IMR-90 (cell line): ENCODE data around the gene DCTN5. TPM values are rescaled to one million over a fixed set of nuclear protein-coding genes. Genes with fewer than 3 reads are reported as not detected.

Experiments
- ATAC-seq: fragments of 200-7000 bp; cut with Tn5 transposase; 2 replicates; pipeline ENCODE4 v1.9.1; 2020; ENCODE audit warnings: low read depth, mild to moderate bottlenecking, moderate library complexity
- BruUV-seq: library from RNA; stranded (reverse); fragments of 400-500 nt; replicated peaks from 2 replicates; lab custom pipeline; 2021; lab: Mats Ljungman, UMichigan
- CTCF ChIA-PET: fragments of 300-600 bp; formaldehyde crosslinking; extraction: SDS; loops from one replicate; lab custom pipeline; 2021; ENCODE audit warnings: antibody characterized with exemption; lab: Yijun Ruan, JAX
- POLR2A ChIA-PET: fragments of 300-600 bp; sonication (Branson Sonifier 250); formaldehyde crosslinking; loops from one replicate; lab custom pipeline; 2022; ENCODE audit warnings: antibody characterized with exemption; ENCODE audit not compliant: unreplicated experiment; lab: Charles Lee
- DNase-seq: peaks from one replicate; pipeline ENCODE4 v3.0.0; 2013
- H2AFZ ChIP-seq: replicated peaks from 2 replicates; pipeline ENCODE3; 2013; ENCODE audit warnings: low read length, mild to moderate bottlenecking; ENCODE audit not compliant: poor library complexity
- H2AK5ac ChIP-seq: 2 replicates; pipeline ENCODE4 v1.6.1; 2013; ENCODE audit warnings: low read depth, low read length, inconsistent platforms
- H2AK9ac ChIP-seq: replicated peaks from 2 replicates; pipeline ENCODE3; 2013; ENCODE audit warnings: mild to moderate bottlenecking, low read depth, low read length, moderate library complexity; ENCODE audit not compliant: poor library complexity
- H2BK120ac ChIP-seq: 2 replicates; pipeline ENCODE4 v1.6.1; 2013; ENCODE audit warnings: low read depth, low read length, inconsistent platforms
- H2BK15ac ChIP-seq: 3 replicates; pipeline ENCODE4 v1.6.1; 2013; ENCODE audit warnings: low read depth, low read length, inconsistent platforms
- H2BK20ac ChIP-seq: 2 replicates; pipeline ENCODE4 v1.6.1; 2013; ENCODE audit warnings: low read depth, mild to moderate bottlenecking, inconsistent platforms, low read length, moderate library complexity
- H2BK5ac ChIP-seq: 2 replicates; pipeline ENCODE4 v1.6.1; 2013; ENCODE audit warnings: mild to moderate bottlenecking, low read depth, low read length, inconsistent platforms; ENCODE audit not compliant: poor library complexity, severe bottlenecking
- H3K14ac ChIP-seq: replicated peaks from 2 replicates; pipeline ENCODE4 v1.6.1; 2013; ENCODE audit warnings: low read depth, low read length, inconsistent platforms
- H3K18ac ChIP-seq: 2 replicates; pipeline ENCODE4 v1.6.1; 2013; ENCODE audit warnings: low read depth, low read length, control low read depth
- H3K23ac ChIP-seq: 2 replicates; pipeline ENCODE4 v1.6.1; 2013; ENCODE audit warnings: low read depth, low read length, inconsistent platforms
- H3K27ac ChIP-seq: 2 replicates; pipeline ENCODE4 v1.5.1; 2013; ENCODE audit warnings: mild to moderate bottlenecking, control low read depth, low read length; ENCODE audit not compliant: insufficient read depth
- H3K27me3 ChIP-seq: 2 replicates; pipeline ENCODE4 v1.6.1; 2013; ENCODE audit warnings: low read length; ENCODE audit not compliant: control insufficient read depth, insufficient read depth
- H3K36me3 ChIP-seq: 2 replicates; pipeline ENCODE4 v1.6.1; 2013; ENCODE audit warnings: low read length, mixed read lengths; ENCODE audit not compliant: control insufficient read depth, insufficient read depth
- H3K4ac ChIP-seq: 2 replicates; pipeline ENCODE4 v1.6.1; 2013; ENCODE audit warnings: low read depth, low read length, inconsistent platforms
- H3K4me1 ChIP-seq: 2 replicates; pipeline ENCODE4 v1.6.1; 2013; ENCODE audit warnings: low read length, mixed read lengths; ENCODE audit not compliant: control insufficient read depth, insufficient read depth
- H3K4me2 ChIP-seq: 2 replicates; pipeline ENCODE4 v1.6.1; 2013; ENCODE audit warnings: low read depth, mild to moderate bottlenecking, control low read depth, low read length, moderate library complexity
- H3K4me3 ChIP-seq: 2 replicates; pipeline ENCODE4 v1.5.1; 2013; ENCODE audit warnings: low read depth, mild to moderate bottlenecking, control low read depth, low read length, moderate library complexity; ENCODE audit not compliant: insufficient read depth
- H3K56ac ChIP-seq: 2 replicates; pipeline ENCODE4 v1.6.1; 2013; ENCODE audit warnings: low read length, inconsistent platforms; ENCODE audit not compliant: insufficient read depth; ENCODE audit errors: extremely low read depth
- H3K79me1 ChIP-seq, 2 experiments: 2 replicates each; pipeline ENCODE4 v1.6.1; 2013; ENCODE audit warnings: low read length in 2 of 2, inconsistent platforms in 1 of 2, low read depth in 1 of 2
- H3K9ac ChIP-seq: 2 replicates; pipeline ENCODE4 v1.6.1; 2013; ENCODE audit warnings: low read depth, low read length, control low read depth
- H3K9me1 ChIP-seq: 2 replicates; pipeline ENCODE4 v1.6.1; 2013; ENCODE audit warnings: low read length, inconsistent platforms; ENCODE audit not compliant: insufficient read depth
- H3K9me3 ChIP-seq: 2 replicates; pipeline ENCODE4 v1.6.1; 2013; ENCODE audit warnings: low read length; ENCODE audit not compliant: control insufficient read depth, insufficient read depth
- H4K20me1 ChIP-seq: 2 replicates; pipeline ENCODE4 v1.6.1; 2013; ENCODE audit warnings: low read length, inconsistent platforms; ENCODE audit not compliant: insufficient read depth
- H4K5ac ChIP-seq: 2 replicates; pipeline ENCODE4 v1.6.1; 2013; ENCODE audit warnings: mild to moderate bottlenecking, low read depth, low read length, control low read depth
- H4K8ac ChIP-seq, 2 experiments: 2 replicates each; pipeline ENCODE4 v1.6.1; 2013; ENCODE audit warnings: low read depth in 2 of 2, low read length in 2 of 2, control low read depth in 1 of 2, inconsistent platforms in 1 of 2
- H4K91ac ChIP-seq: 2 replicates; pipeline ENCODE4 v1.6.1; 2013; ENCODE audit warnings: low read depth, low read length, inconsistent platforms; ENCODE audit not compliant: insufficient read depth
- BHLHE40 ChIP-seq: fragments of 150-350 bp; IDR thresholded peaks from 2 replicates; pipeline ENCODE4 v1.6.1; 2016; ENCODE audit warnings: mild to moderate bottlenecking, low read depth, low read length
- CEBPB ChIP-seq: IDR thresholded peaks from 2 replicates; pipeline ENCODE4 v1.6.1; 2012; ENCODE audit warnings: low read depth, low read length, improper control_type of control experiment
- CHD1 ChIP-seq: IDR thresholded peaks from 2 replicates; pipeline ENCODE4 v1.6.1; 2012; ENCODE audit warnings: low read depth, low read length, improper control_type of control experiment
- FOS ChIP-seq: fragments of 150-350 bp; IDR thresholded peaks from 2 replicates; pipeline ENCODE4 v1.6.1; 2016; ENCODE audit warnings: low read depth, low read length
- MAFK ChIP-seq: IDR thresholded peaks from 2 replicates; pipeline ENCODE4 v1.6.1; 2012; ENCODE audit warnings: low read depth, low read length, improper control_type of control experiment
- MAZ ChIP-seq: IDR thresholded peaks from 2 replicates; pipeline ENCODE4 v1.6.1; 2012; ENCODE audit warnings: low read depth, mild to moderate bottlenecking, low read length, improper control_type of control experiment, moderate library complexity, borderline replicate concordance
- MXI1 ChIP-seq: IDR thresholded peaks from 2 replicates; pipeline ENCODE4 v1.6.1; 2012; ENCODE audit warnings: low read depth, mild to moderate bottlenecking, low read length, moderate library complexity, borderline replicate concordance
- NFE2L2 ChIP-seq: fragments of 150-350 bp; IDR thresholded peaks from 2 replicates; pipeline ENCODE4 v1.6.1; 2016; ENCODE audit warnings: low read depth, mild to moderate bottlenecking, low read length
- POLR2A ChIP-seq: IDR thresholded peaks from 2 replicates; pipeline ENCODE4 v1.6.1; 2012; ENCODE audit warnings: mild to moderate bottlenecking, low read depth, low read length
- RAD21 ChIP-seq: IDR thresholded peaks from 2 replicates; pipeline ENCODE4 v1.6.1; 2012; ENCODE audit warnings: low read length, improper control_type of control experiment
- RCOR1 ChIP-seq: IDR thresholded peaks from 2 replicates; pipeline ENCODE4 v1.6.1; 2012; ENCODE audit warnings: mild to moderate bottlenecking, low read length, improper control_type of control experiment; ENCODE audit not compliant: insufficient replicate concordance
- RFX5 ChIP-seq: IDR thresholded peaks from 2 replicates; pipeline ENCODE4 v1.8.0; 2012; ENCODE audit warnings: low read depth, mild to moderate bottlenecking, low read length, moderate library complexity
- SMC3 ChIP-seq: fragments of 150-350 bp; IDR thresholded peaks from 2 replicates; pipeline ENCODE4 v1.6.1; 2016; ENCODE audit warnings: low read depth, mild to moderate bottlenecking, antibody characterized with exemption, low read length, moderate library complexity
- USF2 ChIP-seq: fragments of 150-350 bp; IDR thresholded peaks from 2 replicates; pipeline ENCODE4 v1.6.1; 2017; ENCODE audit warnings: mild to moderate bottlenecking, antibody characterized with exemption, low read length, low read depth
- dilution Hi-C: fragments of 300-500 bp; cut with HindIII; formaldehyde crosslinking; loops from one replicate; pipeline ENCODE4 v1.14.3; 2018; ENCODE audit warnings: low sequenced_read_pairs; ENCODE audit not compliant: unreplicated experiment
- in situ Hi-C: fragments of 300-500 bp; cut with MboI; formaldehyde crosslinking; loops from 3 replicates; pipeline ENCODE4 v1.14.3; 2019; ENCODE audit warnings: low sequenced_read_pairs, inconsistent platforms, mixed read lengths
- intact Hi-C: fragments of 100-400 bp; cut with micrococcal nuclease; formaldehyde crosslinking; loops from 2 replicates; pipeline ENCODE4 v1.10.0; 2022
- polyA plus RNA-seq, 3 experiments: library from polyadenylated mRNA; depleted of rRNA; stranded (reverse); fragments of >200 nt; gene quantifications; 2 replicates each; pipeline ENCODE4 v1.2.3, GENCODE V29; 2012; ENCODE audit warnings: low replicate concordance in 1 of 3
- total RNA-seq: library from RNA; depleted of rRNA; stranded (reverse); fragments of >200 nt; gene quantifications from 2 replicates; pipeline ENCODE4 v1.2.3, GENCODE V29; 2012
- TF ChIP-seq, protein P1 (sequence below): fragments of 150-350 bp; IDR thresholded peaks from 2 replicates; pipeline ENCODE4 v1.6.1; 2016; ENCODE audit warnings: low read depth, mild to moderate bottlenecking, low read length, moderate library complexity, borderline replicate concordance
- TF ChIP-seq, protein P2 (sequence below): conservative IDR thresholded peaks from 2 replicates; pipeline ENCODE4 v1.5.1; 2012; ENCODE audit warnings: mild to moderate bottlenecking, low read depth, low read length, improper control_type of control experiment

Gene DCTN5
- total and polyA plus RNA-seq, 2 of the 4 experiments (the other 2 are of a cell fraction), result 49.6 to 111 TPM

- H3K4me1 ChIP-seq, result no peaks in the 10 kb centered on the region
- H3K79me1 ChIP-seq, result no peaks in the 10 kb centered on the region
- no peak overlapping the region for H4K5ac ChIP-seq
- H2BK15ac ChIP-seq, result no peak overlapping the region
- ATAC-seq (no peak), DNase-seq (no peak)
- no peak overlapping the region for H3K4me3 ChIP-seq
- H3K36me3 ChIP-seq, result no peaks in the 10 kb centered on the region
- peaks cover 18% of the 10 kb centered on the region for H3K27me3 ChIP-seq
- no peak overlapping the region for H3K4me2 ChIP-seq
- H2AK9ac ChIP-seq, result no peak overlapping the region
- no peak overlapping the region for H3K14ac ChIP-seq
- dilution Hi-C loops, result no loop called here
- no peak overlapping the region for H3K56ac ChIP-seq
- no peak overlapping the region for H3K4ac ChIP-seq
- no peaks in the 10 kb centered on the region for H3K9me1 ChIP-seq
- no peak overlapping the region for H3K27ac ChIP-seq
- H4K91ac ChIP-seq, result no peak overlapping the region
- H2BK5ac ChIP-seq, result no peak overlapping the region
- H2AFZ ChIP-seq, result no peak overlapping the region
- intact Hi-C loops, result no loop called here
- no peak overlapping the region for H2BK20ac ChIP-seq
- no peak overlapping the region for H2AK5ac ChIP-seq
- ChIA-PET CTCF (no interaction called here), POLR2A (no interaction called here)
- no peaks in the 10 kb centered on the region for H4K20me1 ChIP-seq
- H3K9me3 ChIP-seq, result peaks cover 9% of the 10 kb centered on the region
- no TSS peak for BruUV-seq
- no peak overlapping the region for H3K23ac ChIP-seq
- no peak overlapping the region for H3K9ac ChIP-seq
- in situ Hi-C loops, result no loop called here
- H4K8ac ChIP-seq, result no peak overlapping the region
- H2BK120ac ChIP-seq, result no peak overlapping the region
- no peak for TF ChIP-seq MAFK
- TF ChIP-seq USF2, result no peak
- TF ChIP-seq SMC3, result no peak
- TF ChIP-seq NFE2L2, result no peak
- TF ChIP-seq FOS, result no peak
- no peak for TF ChIP-seq BHLHE40
- TF ChIP-seq, protein P1, sequence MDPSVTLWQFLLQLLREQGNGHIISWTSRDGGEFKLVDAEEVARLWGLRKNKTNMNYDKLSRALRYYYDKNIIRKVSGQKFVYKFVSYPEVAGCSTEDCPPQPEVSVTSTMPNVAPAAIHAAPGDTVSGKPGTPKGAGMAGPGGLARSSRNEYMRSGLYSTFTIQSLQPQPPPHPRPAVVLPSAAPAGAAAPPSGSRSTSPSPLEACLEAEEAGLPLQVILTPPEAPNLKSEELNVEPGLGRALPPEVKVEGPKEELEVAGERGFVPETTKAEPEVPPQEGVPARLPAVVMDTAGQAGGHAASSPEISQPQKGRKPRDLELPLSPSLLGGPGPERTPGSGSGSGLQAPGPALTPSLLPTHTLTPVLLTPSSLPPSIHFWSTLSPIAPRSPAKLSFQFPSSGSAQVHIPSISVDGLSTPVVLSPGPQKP, result no peak
- no peak for TF ChIP-seq CEBPB
- TF ChIP-seq, protein P2, sequence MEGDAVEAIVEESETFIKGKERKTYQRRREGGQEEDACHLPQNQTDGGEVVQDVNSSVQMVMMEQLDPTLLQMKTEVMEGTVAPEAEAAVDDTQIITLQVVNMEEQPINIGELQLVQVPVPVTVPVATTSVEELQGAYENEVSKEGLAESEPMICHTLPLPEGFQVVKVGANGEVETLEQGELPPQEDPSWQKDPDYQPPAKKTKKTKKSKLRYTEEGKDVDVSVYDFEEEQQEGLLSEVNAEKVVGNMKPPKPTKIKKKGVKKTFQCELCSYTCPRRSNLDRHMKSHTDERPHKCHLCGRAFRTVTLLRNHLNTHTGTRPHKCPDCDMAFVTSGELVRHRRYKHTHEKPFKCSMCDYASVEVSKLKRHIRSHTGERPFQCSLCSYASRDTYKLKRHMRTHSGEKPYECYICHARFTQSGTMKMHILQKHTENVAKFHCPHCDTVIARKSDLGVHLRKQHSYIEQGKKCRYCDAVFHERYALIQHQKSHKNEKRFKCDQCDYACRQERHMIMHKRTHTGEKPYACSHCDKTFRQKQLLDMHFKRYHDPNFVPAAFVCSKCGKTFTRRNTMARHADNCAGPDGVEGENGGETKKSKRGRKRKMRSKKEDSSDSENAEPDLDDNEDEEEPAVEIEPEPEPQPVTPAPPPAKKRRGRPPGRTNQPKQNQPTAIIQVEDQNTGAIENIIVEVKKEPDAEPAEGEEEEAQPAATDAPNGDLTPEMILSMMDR, result no peak
- no peak for TF ChIP-seq CHD1
- TF ChIP-seq MXI1, result no peak
- no peak for TF ChIP-seq POLR2A
- TF ChIP-seq RFX5, result no peak
- no peak for TF ChIP-seq MAZ
- TF ChIP-seq RCOR1, result no peak
- TF ChIP-seq RAD21, result no peak
- H3K18ac ChIP-seq, result no peak overlapping the region
Measured at GRCh38 chr16:23709536-23709935, 68.3 kb downstream of the DCTN5 start.
